ENCODE results near the gene ST3GAL6.

DNA sequence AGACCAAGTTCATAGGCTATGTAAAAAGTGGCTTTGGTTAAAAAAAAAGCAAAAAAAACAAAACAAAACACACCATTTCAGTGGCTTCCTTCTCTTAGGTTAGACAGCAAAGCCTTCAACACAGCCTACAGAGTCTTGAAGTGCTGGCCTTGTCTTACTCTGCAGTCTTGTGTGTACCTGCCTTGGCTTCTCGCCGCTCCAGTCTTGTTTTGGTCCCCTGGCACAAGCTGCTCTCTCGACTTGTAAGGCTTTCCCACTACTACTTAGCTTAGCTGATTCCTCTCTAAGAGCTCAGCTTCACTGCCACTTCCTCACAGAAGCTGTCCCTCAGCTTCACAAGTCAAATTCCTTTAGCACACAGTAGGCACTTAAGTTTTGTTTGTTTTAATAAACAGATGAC, 63.0 kb downstream of the ST3GAL6 start:
- TF ChIP-seq, protein P1, sequence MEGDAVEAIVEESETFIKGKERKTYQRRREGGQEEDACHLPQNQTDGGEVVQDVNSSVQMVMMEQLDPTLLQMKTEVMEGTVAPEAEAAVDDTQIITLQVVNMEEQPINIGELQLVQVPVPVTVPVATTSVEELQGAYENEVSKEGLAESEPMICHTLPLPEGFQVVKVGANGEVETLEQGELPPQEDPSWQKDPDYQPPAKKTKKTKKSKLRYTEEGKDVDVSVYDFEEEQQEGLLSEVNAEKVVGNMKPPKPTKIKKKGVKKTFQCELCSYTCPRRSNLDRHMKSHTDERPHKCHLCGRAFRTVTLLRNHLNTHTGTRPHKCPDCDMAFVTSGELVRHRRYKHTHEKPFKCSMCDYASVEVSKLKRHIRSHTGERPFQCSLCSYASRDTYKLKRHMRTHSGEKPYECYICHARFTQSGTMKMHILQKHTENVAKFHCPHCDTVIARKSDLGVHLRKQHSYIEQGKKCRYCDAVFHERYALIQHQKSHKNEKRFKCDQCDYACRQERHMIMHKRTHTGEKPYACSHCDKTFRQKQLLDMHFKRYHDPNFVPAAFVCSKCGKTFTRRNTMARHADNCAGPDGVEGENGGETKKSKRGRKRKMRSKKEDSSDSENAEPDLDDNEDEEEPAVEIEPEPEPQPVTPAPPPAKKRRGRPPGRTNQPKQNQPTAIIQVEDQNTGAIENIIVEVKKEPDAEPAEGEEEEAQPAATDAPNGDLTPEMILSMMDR (IDR thresholded peaks at IDR 0.05): no peak
- no peak for TF ChIP-seq POLR2A (IDR thresholded peaks at IDR 0.05)
